Panc1 (cell line): Measurements from ENCODE around the gene SLC2A4RG. TPM values are rescaled to one million over a fixed set of nuclear protein-coding genes. Genes with fewer than 3 reads are reported as not detected.

Experiments
- ATAC-seq: fragments of 200-7000 bp; cut with Tn5 transposase; 2 replicates; pipeline ENCODE4 v1.9.1; 2020; ENCODE audit warnings: mild to moderate bottlenecking, moderate library complexity
- BruUV-seq: library from RNA; stranded (reverse); fragments of 400-500 nt; replicated peaks from 2 replicates; lab custom pipeline; 2021; lab: Mats Ljungman, UMichigan
- CTCF ChIA-PET: fragments of 300-600 bp; sonication (Branson Sonifier 250); formaldehyde crosslinking; loops from one replicate; lab custom pipeline; 2022; ENCODE audit warnings: antibody characterized with exemption; lab: Charles Lee
- POLR2A ChIA-PET: fragments of 300-600 bp; sonication (Branson Sonifier 250); formaldehyde crosslinking; loops from one replicate; lab custom pipeline; 2022; ENCODE audit warnings: antibody characterized with exemption; lab: Charles Lee
- DNase-seq: peaks from one replicate; pipeline ENCODE4 v3.0.0-alpha.2; 2010; ENCODE audit warnings: low read depth, low spot score
- H3K27ac ChIP-seq: 2 replicates; pipeline ENCODE4 v1.5.1; 2011; ENCODE audit warnings: mild to moderate bottlenecking, low read length, inconsistent platforms
- H3K27me3 ChIP-seq: fragments of 200-500 bp; sonication (Bioruptor generic); 2 replicates; pipeline ENCODE4 v1.6.0; 2014; ENCODE audit warnings: low read length, inconsistent platforms; ENCODE audit not compliant: control insufficient read depth, insufficient read depth
- H3K36me3 ChIP-seq: fragments of 200-500 bp; sonication (Bioruptor generic); 2 replicates; pipeline ENCODE4 v1.5.1; 2014; ENCODE audit warnings: inconsistent platforms, mild to moderate bottlenecking, low read length, moderate library complexity; ENCODE audit not compliant: control insufficient read depth, insufficient read depth
- H3K4me1 ChIP-seq: 2 replicates; pipeline ENCODE4 v1.5.1; 2011; ENCODE audit warnings: inconsistent platforms, mild to moderate bottlenecking, low read length, moderate library complexity; ENCODE audit not compliant: control insufficient read depth, insufficient read depth
- H3K4me3 ChIP-seq, 2 experiments: 2 replicates each; pipeline ENCODE4 v1.5.1; 2011 to 2012; ENCODE audit warnings: low read depth in 2 of 2, low read length in 2 of 2, mild to moderate bottlenecking in 2 of 2, inconsistent platforms in 1 of 2, moderate library complexity in 1 of 2
- H3K9me3 ChIP-seq: fragments of 200-500 bp; sonication (Bioruptor generic); 2 replicates; pipeline ENCODE4 v1.5.1; 2014; ENCODE audit warnings: low read depth, mild to moderate bottlenecking, inconsistent platforms, low read length, moderate library complexity; ENCODE audit not compliant: control insufficient read depth, insufficient read depth
- CTCF ChIP-seq: fragments of 450-650 bp; IDR thresholded peaks from 2 replicates; pipeline ENCODE4 v1.5.1; 2017; ENCODE audit warnings: mild to moderate bottlenecking
- POLR2AphosphoS5 ChIP-seq: IDR thresholded peaks from 2 replicates; pipeline ENCODE4 v1.6.1; 2012; ENCODE audit warnings: mild to moderate bottlenecking, low read depth, low read length, moderate library complexity
- REST ChIP-seq, 2 experiments: IDR thresholded peaks; 2 replicates each; pipeline ENCODE4 v1.6.1; 2011 to 2012; ENCODE audit warnings: low read depth in 2 of 2, control low read depth in 1 of 2, low read length in 1 of 2, mild to moderate bottlenecking in 1 of 2, moderate library complexity in 1 of 2; ENCODE audit not compliant: insufficient read depth in 1 of 2
- SIN3A ChIP-seq: IDR thresholded peaks from 2 replicates; pipeline ENCODE4 v1.6.1; 2012; ENCODE audit warnings: low read depth, mild to moderate bottlenecking, low read length, moderate library complexity, borderline replicate concordance; ENCODE audit not compliant: insufficient read depth
- TCF7L2 ChIP-seq: IDR thresholded peaks from 2 replicates; pipeline ENCODE4 v1.6.1; 2011; ENCODE audit warnings: mild to moderate bottlenecking, low read depth, low read length, inconsistent platforms
- in situ Hi-C: cut with HindIII; loops from 2 replicates; pipeline ENCODE4 v1.10.0; 2016; ENCODE audit warnings: low sequenced_read_pairs, low pct_unique_long_range_greater_than_20kb
- intact Hi-C: fragments of 100-400 bp; cut with micrococcal nuclease; formaldehyde crosslinking; loops from one replicate; pipeline ENCODE4 v1.10.0; 2022; ENCODE audit not compliant: unreplicated experiment
- total RNA-seq: library from RNA; stranded (reverse); gene quantifications from one replicate; pipeline ENCODE4 v1.2.1, GENCODE V29; 2021; ENCODE audit not compliant: unreplicated experiment

SLC2A4RG gene
- total RNA-seq, 1 experiment from 2014 or later = 166 TPM

- BruUV-seq = no TSS peak
- H3K4me3 ChIP-seq = no peak overlapping the region
- POLR2A ChIA-PET = interaction anchor here (0.6 to 0.7 kb wide), 2 partner anchors 88 to 216 kb away, joined by 3 to 10 read pairs; no protein-coding TSS in a partner anchor
Observed at GRCh38 chr20:63782521-63782971, 43.0 kb downstream of the SLC2A4RG start.

GRCh38 chr20:63783970-63784369 is 44.4 kb downstream of the SLC2A4RG start:
- intact Hi-C loops (no loop called here), in situ Hi-C loops (no loop called here)
- Histone ChIP-seq H3K36me3 (no peaks in the 10 kb centered on the region), H3K4me1 (no peaks in the 10 kb centered on the region), H3K27me3 (no peaks in the 10 kb centered on the region), H3K27ac (no peak overlapping the region), H3K9me3 (no peaks in the 10 kb centered on the region), H3K4me3 (no peak overlapping the region)
- POLR2A ChIA-PET = no interaction called here
- ATAC-seq = no peak
- DNase-seq = no peak
- TF ChIP-seq SIN3A (no peak), POLR2AphosphoS5 (no peak), TCF7L2 (no peak), CTCF (no peak)
- BruUV-seq = no TSS peak
- CTCF ChIA-PET = interaction anchor here (0.6 kb wide), 1 partner anchor 187 kb away, joined by 15 read pairs; no protein-coding TSS in a partner anchor

More at GRCh38 chr20:63782521-63782971, 43.0 kb downstream of the SLC2A4RG start:
- in situ Hi-C loops (no loop called here), intact Hi-C loops (no loop called here)
- Histone ChIP-seq H3K9me3 (no peaks in the 10 kb centered on the region), H3K36me3 (no peaks in the 10 kb centered on the region), H3K4me1 (no peaks in the 10 kb centered on the region; the same call in 1 of the 2 replicates), H3K27ac (no peak overlapping the region), H3K27me3 (no peaks in the 10 kb centered on the region)
- DNase-seq = no peak
- ATAC-seq = no peak
- no peak for TF ChIP-seq TCF7L2
- no peak for TF ChIP-seq REST (IDR thresholded peaks at IDR 0.05; ENCODE audit: insufficient read depth in 1 of 2, low read depth in 2 of 2, low read length in 1 of 2)
- TF ChIP-seq POLR2AphosphoS5 = no peak
- no peak for TF ChIP-seq CTCF
- TF ChIP-seq SIN3A = no peak
- CTCF ChIA-PET = no interaction called here
